Spinal cord (tissue), 10 donors: ENCODE data around the gene RRP12. TPM values are rescaled to one million over a fixed set of nuclear protein-coding genes. Genes with fewer than 3 reads are reported as not detected.
"Not testable (repeated sequence)": the region's sequence is repeated elsewhere in the genome, so short reads cannot be mapped to it uniquely, and the experiment has no call there.

Experiments
- DNase-seq, 6 donors: peaks; one replicate each; pipeline versions ENCODE4 v3.0.0 to v3.0.0-alpha.2; 2013 to 2015; ENCODE audit warnings: low spot score in 6 of 6, low read depth in 4 of 6
- H3K27ac ChIP-seq: one replicate; pipeline ENCODE4 v1.5.1; 2013; ENCODE audit warnings: low read depth, low read length, control low read depth
- H3K27me3 ChIP-seq: one replicate; pipeline ENCODE4 v1.6.1; 2013; ENCODE audit warnings: low read length; ENCODE audit not compliant: control insufficient read depth, insufficient read depth
- H3K36me3 ChIP-seq: one replicate; pipeline ENCODE4 v1.6.1; 2013; ENCODE audit warnings: low read length; ENCODE audit not compliant: control insufficient read depth, insufficient read depth
- H3K4me1 ChIP-seq: one replicate; pipeline ENCODE4 v1.6.1; 2013; ENCODE audit warnings: low read length; ENCODE audit not compliant: control insufficient read depth, insufficient read depth
- H3K4me3 ChIP-seq: one replicate; pipeline ENCODE4 v1.5.1; 2013; ENCODE audit warnings: low read depth, low read length, control low read depth
- H3K9me3 ChIP-seq: one replicate; pipeline ENCODE4 v1.6.1; 2013; ENCODE audit warnings: low read length; ENCODE audit not compliant: control insufficient read depth, insufficient read depth
- WGBS: methylation state at CpG from one replicate; pipeline ENCODE4 v1.1.5; 2013; ENCODE audit warnings: missing lambda C conversion rate; ENCODE audit not compliant: insufficient coverage; 5-methylcytosine and 5-hydroxymethylcytosine counted together
- polyA plus RNA-seq, 2 donors: library from polyadenylated mRNA; unstranded; fragments of 120-200 nt; gene quantifications; one replicate each; pipeline ENCODE4 v1.2.1, GENCODE V29; 2013; ENCODE audit not compliant: insufficient read length in 2 of 2
- total RNA-seq, 2 donors: library from RNA; depleted of rRNA in 1 of 2; stranded (reverse); fragments of 120-200 nt in 1 of 2; fragments of >200 nt in 1 of 2; gene quantifications; one replicate each; pipeline versions ENCODE4 v1.2.3 to v1.2.4, GENCODE V29; 2013 to 2014
- donor health status: healthy.

Gene RRP12
- total and polyA plus RNA-seq, 4 donors: 9.7 to 28.3 (median 19.4) TPM

- H3K4me1 ChIP-seq: peaks cover 23% of the 10 kb centered on the region
- peaks cover 23% of the 10 kb centered on the region for H3K36me3 ChIP-seq
- no peaks in the 10 kb centered on the region for H3K9me3 ChIP-seq
- H3K27ac ChIP-seq: no peak overlapping the region
- no peak overlapping the region for H3K4me3 ChIP-seq
- WGBS: 5% methylated on average over 3 of the region's 4 CpGs
- no peaks in the 10 kb centered on the region for H3K27me3 ChIP-seq
- peak in 1 of 6 donors; percentile 11 for DNase-seq
Observed at GRCh38 chr10:97428572-97428981, 27.4 kb upstream of the RRP12 start.

GRCh38 chr10:97427571-97428179 lies 26.5 kb upstream of the RRP12 start:
- Histone ChIP-seq H3K27me3 (no peaks in the 10 kb centered on the region), H3K27ac (no peak overlapping the region), H3K9me3 (no peaks in the 10 kb centered on the region), H3K4me1 (peaks cover 23% of the 10 kb centered on the region), H3K4me3 (peak overlapping the region; percentile 85), H3K36me3 (peaks cover 24% of the 10 kb centered on the region)
- DNase-seq: peak in 2 of 6 donors; percentile 10 to 21
- 3% methylated on average over 5 of the region's 9 CpGs for WGBS

- WGBS: 2% methylated on average over 28 of the region's 34 CpGs
- Histone ChIP-seq H3K27me3 (no peaks in the 10 kb centered on the region), H3K4me1 (peaks cover 23% of the 10 kb centered on the region), H3K9me3 (no peaks in the 10 kb centered on the region), H3K36me3 (peaks cover 20% of the 10 kb centered on the region), H3K4me3 (peak overlapping the region; percentile 85), H3K27ac (peak overlapping the region; percentile 79)
- peak in 2 of 6 donors; percentile 19 to 23 for DNase-seq
Observed at GRCh38 chr10:97426776-97427570, 25.8 kb upstream of the RRP12 start.

GRCh38 chr10:97425964-97426775 lies 25.0 kb upstream of the RRP12 start, which contains the start of gene PGAM1:
Gene PGAM1 (plus strand): TSS chr10:97426191. CDS start chr10:97426308, 117 bp downstream.
- Histone ChIP-seq H3K4me3 (peak within 1 kb of the TSS; percentile 85), H3K4me1 (peaks cover 23% of the 10 kb centered on the region), H3K27ac (peak within 1 kb of the TSS; percentile 81), H3K9me3 (no peaks in the 10 kb centered on the region), H3K36me3 (peaks cover 12% of the 10 kb centered on the region), H3K27me3 (no peaks in the 10 kb centered on the region)
- WGBS: under 1% methylated on average over 78 of the region's 90 CpGs
- peak; percentile 88 to 99 (median 92) for DNase-seq

- not testable (repeated sequence) for H3K9me3 ChIP-seq, H3K27ac ChIP-seq, H3K27me3 ChIP-seq, H3K36me3 ChIP-seq, DNase-seq, H3K4me3 ChIP-seq
- peaks cover 30% of the 10 kb centered on the region for H3K4me1 ChIP-seq
- 83% methylated on average over 2 of the region's 8 CpGs for WGBS
Observed at GRCh38 chr10:97423757-97424098, 22.6 kb upstream of the RRP12 start.

- 80% methylated on average over 6 of the region's 6 CpGs for WGBS
- H3K27ac ChIP-seq: no peak overlapping the region
- no peaks in the 10 kb centered on the region for H3K27me3 ChIP-seq
- DNase-seq: no peak
- H3K9me3 ChIP-seq: no peaks in the 10 kb centered on the region
- peaks cover 7% of the 10 kb centered on the region for H3K4me1 ChIP-seq
- H3K4me3 ChIP-seq: no peak overlapping the region
- H3K36me3 ChIP-seq: no peaks in the 10 kb centered on the region
Observed at GRCh38 chr10:97416565-97416964, 15.4 kb upstream of the RRP12 start.

GRCh38 chr10:97412891-97413304 lies 11.8 kb upstream of the RRP12 start:
- no peaks in the 10 kb centered on the region for H3K27me3 ChIP-seq

GRCh38 chr10:97411406-97411805 lies 10.3 kb upstream of the RRP12 start:
- no peaks in the 10 kb centered on the region for H3K9me3 ChIP-seq
- H3K4me1 ChIP-seq: peaks cover 4% of the 10 kb centered on the region
- 82% methylated on average over 4 of the region's 4 CpGs for WGBS
- H3K4me3 ChIP-seq: no peak overlapping the region
- no peak for DNase-seq
- H3K27ac ChIP-seq: no peak overlapping the region
- H3K27me3 ChIP-seq: no peaks in the 10 kb centered on the region
- H3K36me3 ChIP-seq: no peaks in the 10 kb centered on the region

More at GRCh38 chr10:97412891-97413304, 11.8 kb upstream of the RRP12 start:
- Histone ChIP-seq H3K36me3 (no peaks in the 10 kb centered on the region), H3K27ac (no peak overlapping the region), H3K9me3 (no peaks in the 10 kb centered on the region), H3K4me3 (no peak overlapping the region), H3K4me1 (no peaks in the 10 kb centered on the region)
- WGBS: 93% methylated on average over 10 of the region's 10 CpGs
- no peak for DNase-seq

GRCh38 chr10:97408496-97408992 lies 7.4 kb upstream of the RRP12 start:
- no peak overlapping the region for H3K27ac ChIP-seq
- 76% methylated on average over 10 of the region's 10 CpGs for WGBS
- no peak for DNase-seq

More at GRCh38 chr10:97408496-97408992, 7.4 kb upstream of the RRP12 start:
- Histone ChIP-seq H3K4me3 (no peak overlapping the region), H3K9me3 (no peaks in the 10 kb centered on the region), H3K36me3 (no peaks in the 10 kb centered on the region), H3K4me1 (peaks cover 4% of the 10 kb centered on the region), H3K27me3 (no peaks in the 10 kb centered on the region)
